Esophagus squamous epithelium (tissue), 5 donors: ENCODE results near the gene CARD6. TPM values are rescaled to one million over a fixed set of nuclear protein-coding genes. Genes with fewer than 3 reads are reported as not detected.
A peak's percentile ranks its signal among the peaks of the same experiment; 100 is the strongest.
"Not testable (repeated sequence)": the region's sequence is repeated elsewhere in the genome, so short reads cannot be mapped to it uniquely, and the experiment has no call there.

ENCODE experiments used
- DNase-seq: peaks from one replicate; lab custom pipeline; 2025; lab: John Stamatoyannopoulos, UW
- H3K27ac ChIP-seq, 4 donors: fragments of 200-600 bp; sonication (generic); one replicate each; pipeline ENCODE4 v1.5.1; 2016 to 2019; ENCODE audit warnings: mild to moderate bottlenecking in 1 of 4
- H3K27me3 ChIP-seq, 4 donors: fragments of 200-600 bp; sonication (generic); 1 replicate in 3 of 4; 2 replicates in 1 of 4; pipeline versions ENCODE4 v1.5.1 to v1.6.0; 2017 to 2021; ENCODE audit warnings: antibody characterized with exemption in 1 of 4
- H3K36me3 ChIP-seq, 3 donors: fragments of 200-600 bp; sonication (generic); one replicate each; pipeline ENCODE4 v1.5.1; 2016 to 2019
- H3K4me1 ChIP-seq, 3 donors: fragments of 200-600 bp; sonication (generic); one replicate each; pipeline ENCODE4 v1.5.1; 2017 to 2019
- H3K4me3 ChIP-seq, 4 donors: fragments of 200-600 bp; sonication (generic); 1 replicate in 3 of 4; 2 replicates in 1 of 4; pipeline ENCODE4 v1.5.1; 2016 to 2019; ENCODE audit warnings: mild to moderate bottlenecking in 2 of 4, moderate library complexity in 1 of 4
- H3K9me3 ChIP-seq, 3 donors: fragments of 200-600 bp; sonication (generic); one replicate each; pipeline ENCODE4 v1.5.1; 2016 to 2019
- POLR2A ChIP-seq, 4 donors: fragments of 450-650 bp; IDR thresholded peaks; one replicate each; pipeline ENCODE4 v1.6.1; 2017; ENCODE audit warnings: antibody characterized with exemption in 4 of 4, mild to moderate bottlenecking in 4 of 4, moderate library complexity in 3 of 4
- WGBS, 2 donors: methylation state at CpG; one replicate each; pipeline ENCODE4 v1.1.5; 2018; 5-methylcytosine and 5-hydroxymethylcytosine counted together
- intact Hi-C: fragments of 100-400 bp; cut with DNase I; formaldehyde crosslinking; loops from one replicate; pipeline ENCODE4 v1.15.0; 2022
- total RNA-seq, 4 donors: library from RNA; depleted of rRNA; stranded (reverse); fragments of >200 nt; gene quantifications; one replicate each; pipeline ENCODE4 v1.1.0, GENCODE V29; 2016
- TF ChIP-seq, protein P1 (sequence below), 6 experiments: fragments of 450-650 bp in 4 of 6; fragments of 200-600 bp in 2 of 6; sonication (generic) in 2 of 6; IDR thresholded peaks; one replicate each; pipeline ENCODE4 v1.5.1; 2016 to 2019; ENCODE audit warnings: antibody characterized with exemption in 6 of 6, mild to moderate bottlenecking in 4 of 6, moderate library complexity in 4 of 6
- donor health status: DM: yes; HTN: yes; CAD: no.

CARD6 gene
- total RNA-seq, 4 donors from 2014 or later = 17.7 to 20.4 (median 19.2) TPM

DNA sequence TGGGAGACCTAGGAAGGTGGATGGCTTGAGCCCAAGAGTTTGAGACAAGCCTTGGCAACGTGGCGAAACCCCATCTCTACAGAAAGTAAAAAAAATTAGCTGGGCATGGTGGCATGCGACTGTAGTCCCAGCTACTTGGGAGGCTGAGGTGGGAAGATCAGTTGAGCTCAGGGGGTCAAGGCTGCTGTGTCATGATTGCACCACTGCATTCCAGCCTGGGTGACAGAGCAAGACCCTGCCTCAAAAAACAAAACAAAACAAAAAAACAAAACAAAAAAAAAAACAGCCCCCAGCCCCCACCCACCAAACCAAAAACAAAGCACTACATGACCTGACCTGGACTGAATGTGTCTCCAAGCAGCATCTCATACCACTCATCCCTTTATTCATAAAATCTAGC lies 34.8 kb downstream of the CARD6 start:
- Histone ChIP-seq H3K9me3 (peaks cover 0 to 31% (median 12%) of the 10 kb centered on the region in 3 donors), H3K4me3 (no peak overlapping the region), H3K4me1 (peaks cover 0 to 10% (median 0%) of the 10 kb centered on the region in 3 donors), H3K27me3 (no peaks in the 10 kb centered on the region), H3K27ac (no peak overlapping the region), H3K36me3 (no peaks in the 10 kb centered on the region)
- intact Hi-C loops = no loop called here
- 71 to 72% methylated on average over 3 of the region's 3 CpGs for WGBS, 2 donors
- TF ChIP-seq POLR2A (IDR thresholded peaks at IDR 0.05) = no peak
- TF ChIP-seq, protein P1, sequence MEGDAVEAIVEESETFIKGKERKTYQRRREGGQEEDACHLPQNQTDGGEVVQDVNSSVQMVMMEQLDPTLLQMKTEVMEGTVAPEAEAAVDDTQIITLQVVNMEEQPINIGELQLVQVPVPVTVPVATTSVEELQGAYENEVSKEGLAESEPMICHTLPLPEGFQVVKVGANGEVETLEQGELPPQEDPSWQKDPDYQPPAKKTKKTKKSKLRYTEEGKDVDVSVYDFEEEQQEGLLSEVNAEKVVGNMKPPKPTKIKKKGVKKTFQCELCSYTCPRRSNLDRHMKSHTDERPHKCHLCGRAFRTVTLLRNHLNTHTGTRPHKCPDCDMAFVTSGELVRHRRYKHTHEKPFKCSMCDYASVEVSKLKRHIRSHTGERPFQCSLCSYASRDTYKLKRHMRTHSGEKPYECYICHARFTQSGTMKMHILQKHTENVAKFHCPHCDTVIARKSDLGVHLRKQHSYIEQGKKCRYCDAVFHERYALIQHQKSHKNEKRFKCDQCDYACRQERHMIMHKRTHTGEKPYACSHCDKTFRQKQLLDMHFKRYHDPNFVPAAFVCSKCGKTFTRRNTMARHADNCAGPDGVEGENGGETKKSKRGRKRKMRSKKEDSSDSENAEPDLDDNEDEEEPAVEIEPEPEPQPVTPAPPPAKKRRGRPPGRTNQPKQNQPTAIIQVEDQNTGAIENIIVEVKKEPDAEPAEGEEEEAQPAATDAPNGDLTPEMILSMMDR (IDR thresholded peaks at IDR 0.05) = no peak
- DNase-seq = no peak

DNA sequence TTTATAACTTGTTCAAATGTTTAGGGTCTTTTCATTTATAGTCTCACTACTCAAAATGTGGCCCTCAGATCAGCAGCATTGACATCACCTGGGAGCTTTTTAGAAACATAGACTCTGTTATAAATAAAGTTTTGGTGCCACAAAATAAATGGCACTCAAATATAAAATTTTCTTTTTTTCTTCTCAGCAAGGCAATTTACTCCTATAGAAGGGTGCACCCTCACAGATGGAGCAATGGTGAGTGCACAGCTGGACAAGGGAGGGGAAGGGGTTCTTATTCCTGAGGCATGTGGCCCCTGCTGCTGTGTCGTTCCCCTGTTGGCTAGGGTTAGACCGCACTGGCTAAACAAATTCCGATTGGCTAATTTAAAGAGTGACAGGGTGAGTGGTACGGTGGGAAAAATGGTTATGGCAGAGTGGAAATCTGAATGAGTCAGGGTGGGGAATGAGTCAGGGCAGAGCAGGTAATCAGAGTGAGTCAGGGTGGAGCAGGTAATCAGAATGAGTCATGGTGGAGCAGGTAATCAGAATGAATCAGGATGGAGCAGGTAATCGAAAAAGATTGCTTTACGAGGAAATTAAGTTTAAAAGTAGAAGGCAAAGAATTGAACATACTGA lies 36.3 kb downstream of the CARD6 start:
- Histone ChIP-seq H3K36me3 (no peaks in the 10 kb centered on the region), H3K27ac (no peak overlapping the region), H3K9me3 (peaks cover 0 to 19% (median 5%) of the 10 kb centered on the region in 3 donors), H3K27me3 (no peaks in the 10 kb centered on the region), H3K4me1 (peaks cover 0 to 4% (median 0%) of the 10 kb centered on the region in 3 donors), H3K4me3 (no peak overlapping the region)
- WGBS, 2 donors = 56 to 62% methylated on average over 6 of the region's 6 CpGs
- TF ChIP-seq POLR2A (IDR thresholded peaks at IDR 0.05) = no peak
- TF ChIP-seq, protein P1 (IDR thresholded peaks at IDR 0.05) = no peak
- intact Hi-C loops = no loop called here
- no peak for DNase-seq

DNA sequence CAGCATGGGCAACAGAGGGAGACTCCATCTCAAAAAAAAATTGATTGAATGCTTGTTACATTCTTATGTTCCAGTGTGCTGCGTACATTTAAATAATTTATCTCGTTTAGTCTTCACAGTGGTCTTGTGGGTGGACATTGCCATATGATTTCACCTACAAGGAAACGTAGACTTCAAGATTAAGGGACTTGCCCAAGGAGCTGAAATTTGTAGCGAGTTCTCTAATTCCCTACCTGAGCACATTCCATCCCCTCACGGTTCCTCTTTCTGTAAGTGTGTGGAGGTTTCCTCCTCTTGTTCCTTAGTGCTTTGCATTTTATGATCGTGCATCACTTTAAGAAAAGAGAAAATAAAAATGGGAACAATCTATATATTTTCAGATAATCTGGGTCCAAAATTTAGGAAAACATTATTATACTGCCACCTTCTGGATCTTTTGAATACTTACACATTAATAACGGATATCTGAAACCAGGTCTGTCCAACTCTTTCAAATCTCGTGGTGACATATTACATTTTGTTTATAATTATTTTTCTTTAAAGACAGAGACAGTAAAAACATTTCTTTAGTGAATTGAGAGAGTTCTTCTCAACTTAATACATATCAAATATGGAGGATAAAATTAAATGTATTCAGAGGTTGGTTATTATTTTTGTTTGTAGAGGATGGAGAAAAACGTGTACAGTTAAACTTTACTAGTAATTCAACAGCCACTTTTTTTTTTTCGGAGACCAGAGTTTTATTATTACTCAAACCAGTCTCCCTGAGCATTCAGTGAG lies 38.2 kb downstream of the CARD6 start:
- Histone ChIP-seq H3K36me3 (no peaks in the 10 kb centered on the region), H3K27me3 (no peaks in the 10 kb centered on the region), H3K4me1 (peaks cover 0 to 4% (median 0%) of the 10 kb centered on the region in 3 donors), H3K4me3 (no peak overlapping the region), H3K27ac (no peak overlapping the region), H3K9me3 (peaks cover 0 to 14% (median 5%) of the 10 kb centered on the region in 3 donors)
- no peak for TF ChIP-seq POLR2A (IDR thresholded peaks at IDR 0.05)
- TF ChIP-seq, protein P1 (IDR thresholded peaks at IDR 0.05) = peak; percentile 34 to 70 (median 54)
- DNase-seq = no peak
- 27% methylated on average over 10 of the region's 10 CpGs for WGBS, 2 donors
- intact Hi-C loops = no loop called here

DNA sequence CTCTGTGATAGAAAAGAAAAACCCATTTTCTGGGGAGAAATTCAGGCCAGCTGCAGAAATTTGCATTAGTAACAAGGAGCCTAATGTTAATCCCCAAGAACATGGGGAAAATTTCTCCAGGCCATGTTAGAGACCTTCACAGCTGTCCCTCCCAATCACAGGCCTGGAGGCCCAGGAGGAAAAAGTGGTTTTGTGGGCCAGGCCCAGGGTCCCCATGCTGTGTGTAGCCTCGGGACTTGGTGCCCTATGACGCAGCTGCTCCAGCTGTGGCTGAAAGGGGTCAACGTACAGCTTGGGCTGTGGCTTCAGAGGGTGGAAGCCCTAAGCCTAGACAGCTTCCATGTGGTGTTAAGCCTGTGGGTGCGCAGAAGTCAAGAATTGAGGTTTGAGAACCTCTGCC lies 41.1 kb downstream of the CARD6 start:
- WGBS, 2 donors = 81 to 82% methylated on average over 4 of the region's 4 CpGs
- Histone ChIP-seq H3K27me3 (no peaks in the 10 kb centered on the region), H3K36me3 (no peaks in the 10 kb centered on the region), H3K4me3 (no peak overlapping the region), H3K4me1 (peaks cover 0 to 4% (median 0%) of the 10 kb centered on the region in 3 donors), H3K27ac (no peak overlapping the region), H3K9me3 (peaks cover 0 to 4% (median 0%) of the 10 kb centered on the region in 3 donors)
- DNase-seq = no peak
- intact Hi-C loops = no loop called here
- TF ChIP-seq, protein P1 (IDR thresholded peaks at IDR 0.05) = no peak
- no peak for TF ChIP-seq POLR2A (IDR thresholded peaks at IDR 0.05)

DNA sequence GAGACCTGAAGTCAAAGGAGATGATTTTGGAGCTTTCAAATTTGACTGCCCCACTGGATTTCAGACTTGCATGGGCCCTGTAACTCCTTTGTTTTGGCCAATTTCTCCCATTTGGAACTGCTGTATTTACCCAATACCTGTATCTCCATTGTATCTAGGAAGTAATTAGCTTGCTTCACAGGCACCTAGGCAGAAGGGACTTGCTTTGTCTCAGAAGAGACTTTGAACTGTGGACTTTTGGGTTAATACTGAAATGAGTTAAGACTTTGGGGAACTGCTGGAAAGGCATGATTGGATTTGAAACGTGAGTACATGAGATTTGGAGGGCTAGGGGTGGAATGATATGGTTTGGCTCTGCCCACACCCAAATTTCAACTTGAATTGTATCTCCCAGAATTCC lies 41.9 kb downstream of the CARD6 start:
- H3K27ac ChIP-seq, DNase-seq, H3K9me3 ChIP-seq, H3K36me3 ChIP-seq, H3K4me1 ChIP-seq, H3K4me3 ChIP-seq, H3K27me3 ChIP-seq, intact Hi-C loops: not testable (repeated sequence)
- WGBS, 2 donors = 50 to 67% methylated on average over 1 of the region's 1 CpG

DNA sequence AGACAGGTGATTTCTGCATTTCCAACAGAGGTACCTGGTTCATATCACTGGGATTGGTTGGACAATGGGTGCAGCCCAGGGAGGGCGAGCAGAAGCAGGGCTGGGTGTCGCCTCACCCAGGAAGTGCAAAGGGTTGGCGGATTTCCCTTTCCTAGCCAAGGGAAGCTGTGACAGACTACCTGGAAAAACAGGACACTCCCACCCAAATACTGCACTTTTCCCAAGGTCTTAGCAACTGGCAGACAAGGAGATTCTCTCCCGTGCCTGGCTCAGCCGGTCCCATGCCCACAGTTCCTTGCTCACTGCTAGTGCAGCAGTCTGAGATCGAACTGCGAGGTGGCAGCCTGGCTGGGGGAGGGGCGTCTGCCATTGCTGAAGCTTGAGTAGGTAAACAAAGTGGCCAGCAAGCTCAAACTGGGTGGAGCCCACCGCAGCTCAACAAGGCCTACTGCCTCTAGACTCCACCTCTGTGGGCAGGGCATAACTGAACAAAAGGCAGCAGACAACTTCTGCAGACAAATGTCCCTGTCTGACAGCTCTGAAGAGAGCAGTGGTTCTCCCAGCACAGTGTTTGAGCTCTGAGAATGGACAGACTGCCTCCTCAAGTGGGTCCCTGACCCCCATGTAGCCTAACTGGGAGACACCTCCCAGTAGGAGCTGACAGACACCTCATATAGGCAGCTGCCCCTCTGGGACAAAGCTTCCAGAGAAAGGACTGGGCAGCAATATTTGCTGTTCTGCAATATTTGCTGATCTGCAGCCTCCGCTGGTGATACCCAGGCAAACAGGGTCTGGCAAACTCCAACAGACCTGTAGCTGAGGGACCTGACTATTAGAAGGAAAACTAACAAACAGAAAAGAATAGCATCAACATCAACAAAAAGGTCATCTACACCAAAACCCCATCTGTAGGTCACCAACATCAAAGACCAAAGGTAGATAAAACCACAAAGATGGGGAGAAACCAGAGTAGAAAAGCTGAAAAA lies 54.6 kb downstream of the CARD6 start:
- DNase-seq = not testable (repeated sequence)

More for the DNA sequence above, 54.6 kb downstream of the CARD6 start:
- 72 to 83% methylated on average over 4 to 5 of the region's 10 CpGs for WGBS, 2 donors
- H3K9me3 ChIP-seq, H3K36me3 ChIP-seq, H3K27ac ChIP-seq, intact Hi-C loops, H3K4me1 ChIP-seq, H3K4me3 ChIP-seq, H3K27me3 ChIP-seq: not testable (repeated sequence)
